SK-N-SH (cell line): ENCODE data around the gene BRI3. TPM values are rescaled to one million over a fixed set of nuclear protein-coding genes. Genes with fewer than 3 reads are reported as not detected.

Experiments
- CTCF ChIA-PET: fragments of 300-600, 350-600 bp; formaldehyde crosslinking; extraction: SDS; loops from one replicate; lab custom pipeline; 2021; lab: Yijun Ruan, JAX
- POLR2A ChIA-PET: fragments of 350-600 bp; sonication (Branson Sonifier 250); formaldehyde crosslinking; extraction: SDS; loops from one replicate; lab custom pipeline; 2020; ENCODE audit warnings: antibody characterized with exemption, inconsistent platforms; lab: Yijun Ruan, JAX
- DNase-seq: peaks from one replicate; pipeline ENCODE4 v3.0.0; 2012
- H2AFZ ChIP-seq: fragments of 200-600 bp; sonication (generic); 2 replicates; pipeline ENCODE4 v1.8.1; 2016; ENCODE audit warnings: antibody characterized with exemption, mild to moderate bottlenecking, low read depth
- H3F3A ChIP-seq: fragments of 200-600 bp; sonication (generic); replicated peaks from 2 replicates; pipeline ENCODE3; 2016; ENCODE audit warnings: antibody characterized with exemption, mild to moderate bottlenecking; ENCODE audit not compliant: insufficient read depth
- H3K27ac ChIP-seq, 2 experiments: fragments of 200-500 bp in 1 of 2; fragments of 200-600 bp in 1 of 2; sonication (Bioruptor generic) in 1 of 2; sonication (generic), shearing (Covaris generic) in 1 of 2; 2 replicates each; pipeline versions ENCODE4 v1.5.1 to v1.6.1; 2014 to 2016; ENCODE audit warnings: low read depth in 2 of 2, inconsistent platforms in 1 of 2, low read length in 1 of 2, mild to moderate bottlenecking in 1 of 2, mixed read lengths in 1 of 2
- H3K27me3 ChIP-seq: fragments of 200-600 bp; sonication (generic), shearing (Covaris generic); 2 replicates; pipeline ENCODE4 v1.6.1; 2016; ENCODE audit warnings: mixed run types; ENCODE audit not compliant: insufficient read depth
- H3K36me3 ChIP-seq, 2 experiments: fragments of 200-500 bp in 1 of 2; fragments of 200-600 bp in 1 of 2; sonication (Bioruptor generic) in 1 of 2; sonication (generic) in 1 of 2; replicated peaks in 1 of 2; 2 replicates each; pipeline versions ENCODE3 to v1.5.1; 2014 to 2016; ENCODE audit warnings: low read length in 1 of 2, mild to moderate bottlenecking in 1 of 2; ENCODE audit not compliant: insufficient read depth in 2 of 2, control insufficient read depth in 1 of 2
- H3K4me1 ChIP-seq, 2 experiments: fragments of 200-500 bp in 1 of 2; fragments of 200-600 bp in 1 of 2; sonication (Bioruptor generic) in 1 of 2; sonication (generic), shearing (Covaris generic) in 1 of 2; 2 replicates each; pipeline versions ENCODE4 v1.5.1 to v1.6.1; 2014 to 2016; ENCODE audit warnings: low read depth in 1 of 2, low read length in 1 of 2, mixed run types in 1 of 2; ENCODE audit not compliant: insufficient read depth in 2 of 2, control insufficient read depth in 1 of 2
- H3K4me2 ChIP-seq: fragments of 200-600 bp; sonication (generic), shearing (Covaris generic); 2 replicates; pipeline ENCODE4 v1.6.1; 2017; ENCODE audit warnings: mixed run types
- H3K4me3 ChIP-seq, 2 experiments: fragments of 200-500 bp in 1 of 2; fragments of 200-600 bp in 1 of 2; sonication (Bioruptor generic) in 1 of 2; sonication (generic), shearing (Covaris generic) in 1 of 2; 2 replicates each; pipeline versions ENCODE4 v1.5.1 to v1.8.1; 2014 to 2016; ENCODE audit warnings: low read depth in 2 of 2, inconsistent platforms in 1 of 2, low read length in 1 of 2, mild to moderate bottlenecking in 1 of 2, mixed read lengths in 1 of 2, moderate library complexity in 1 of 2
- H3K79me2 ChIP-seq: fragments of 200-600 bp; sonication (generic); 2 replicates; pipeline ENCODE4 v1.8.1; 2017; ENCODE audit warnings: mild to moderate bottlenecking; ENCODE audit not compliant: insufficient read depth
- H3K9ac ChIP-seq: fragments of 200-600 bp; sonication (generic); 2 replicates; pipeline ENCODE4 v1.6.1; 2017; ENCODE audit warnings: mixed run types
- H3K9me2 ChIP-seq: fragments of 200-600 bp; sonication (generic); 2 replicates; pipeline ENCODE4 v1.6.1; 2017; ENCODE audit warnings: mixed run types
- H3K9me3 ChIP-seq: fragments of 200-600 bp; sonication (generic); 2 replicates; pipeline ENCODE4 v1.6.1; 2017; ENCODE audit warnings: mixed run types, mild to moderate bottlenecking, moderate library complexity
- H4K20me1 ChIP-seq: fragments of 200-600 bp; sonication (generic); 2 replicates; pipeline ENCODE4 v1.6.1; 2017; ENCODE audit warnings: mild to moderate bottlenecking, mixed run types; ENCODE audit not compliant: insufficient read depth
- CHD2 ChIP-seq: fragments of 150-350 bp; IDR thresholded peaks from 2 replicates; pipeline ENCODE4 v1.6.1; 2018; ENCODE audit warnings: low read length; ENCODE audit not compliant: partially characterized antibody
- ELF1 ChIP-seq: IDR thresholded peaks from 2 replicates; pipeline ENCODE4 v1.4.0; 2012
- EP300 ChIP-seq, 2 experiments: IDR thresholded peaks; 2 replicates each; pipeline versions ENCODE4 v1.4.0 to v1.6.1; 2012; ENCODE audit warnings: borderline replicate concordance in 1 of 2, low read depth in 1 of 2, low read length in 1 of 2
- EZH2phosphoT487 ChIP-seq: fragments of 200-600 bp; sonication (generic); IDR thresholded peaks from 2 replicates; pipeline ENCODE4 v1.6.1; 2017; ENCODE audit warnings: low read depth, mixed run types, mild to moderate bottlenecking, antibody characterized with exemption, moderate library complexity, borderline replicate concordance
- FOSL2 ChIP-seq: IDR thresholded peaks from 2 replicates; pipeline ENCODE4 v1.4.0; 2012; ENCODE audit warnings: low read depth, mild to moderate bottlenecking, moderate library complexity, borderline replicate concordance
- GABPA ChIP-seq: IDR thresholded peaks from 2 replicates; pipeline ENCODE4 v1.4.0; 2012; ENCODE audit warnings: low read depth, mild to moderate bottlenecking
- IRF3 ChIP-seq: fragments of 150-350 bp; IDR thresholded peaks from 2 replicates; pipeline ENCODE4 v1.6.1; 2016; ENCODE audit warnings: mild to moderate bottlenecking, low read depth, low read length
- MAX ChIP-seq: IDR thresholded peaks from 2 replicates; pipeline ENCODE4 v1.4.0; 2012; ENCODE audit warnings: low read depth
- MXI1 ChIP-seq: IDR thresholded peaks from 2 replicates; pipeline ENCODE4 v1.6.1; 2012; ENCODE audit warnings: mild to moderate bottlenecking, low read depth, low read length, improper control_type of control experiment
- NFIC ChIP-seq: IDR thresholded peaks from 2 replicates; pipeline ENCODE4 v1.4.0; 2012; ENCODE audit warnings: borderline replicate concordance
- POLR2AphosphoS5 ChIP-seq: IDR thresholded peaks from 2 replicates; pipeline ENCODE4 v1.6.1; 2012; ENCODE audit warnings: low read depth, low read length
- RCOR1 ChIP-seq: fragments of 150-350 bp; IDR thresholded peaks from 2 replicates; pipeline ENCODE4 v1.6.1; 2017; ENCODE audit warnings: antibody characterized with exemption, low read length
- RFX5 ChIP-seq: IDR thresholded peaks from 2 replicates; pipeline ENCODE4 v1.6.1; 2012; ENCODE audit warnings: mild to moderate bottlenecking, improper control_type of control experiment, low read length
- RXRA ChIP-seq: IDR thresholded peaks from 2 replicates; pipeline ENCODE4 v1.4.0; 2012; ENCODE audit warnings: low read depth, mild to moderate bottlenecking, borderline replicate concordance
- SMC3 ChIP-seq: IDR thresholded peaks from 2 replicates; pipeline ENCODE4 v1.6.1; 2012; ENCODE audit warnings: low read depth, low read length, improper control_type of control experiment
- TAF1 ChIP-seq: IDR thresholded peaks from 2 replicates; pipeline ENCODE4 v1.6.1; 2012; ENCODE audit warnings: low read depth, mild to moderate bottlenecking, low read length, moderate library complexity, borderline replicate concordance
- TCF12 ChIP-seq: IDR thresholded peaks from 2 replicates; pipeline ENCODE4 v1.4.0; 2012
- TEAD4 ChIP-seq: IDR thresholded peaks from 2 replicates; pipeline ENCODE4 v1.4.0; 2012; ENCODE audit warnings: mild to moderate bottlenecking, borderline replicate concordance; ENCODE audit not compliant: insufficient read depth
- USF2 ChIP-seq: fragments of 150-350 bp; IDR thresholded peaks from 2 replicates; pipeline ENCODE4 v1.6.1; 2017; ENCODE audit warnings: antibody characterized with exemption, low read length, low read depth, borderline replicate concordance
- YY1 ChIP-seq: IDR thresholded peaks from 2 replicates; pipeline ENCODE4 v1.4.0; 2012; ENCODE audit warnings: low read depth, mild to moderate bottlenecking
- WGBS: methylation state at CpG from one replicate; pipeline ENCODE4 v1.1.6; 2017; ENCODE audit warnings: low lambda C conversion rate; 5-methylcytosine and 5-hydroxymethylcytosine counted together
- polyA plus RNA-seq, 3 experiments: library from polyadenylated mRNA; depleted of rRNA; stranded (reverse); fragments of >200 nt; gene quantifications; 2 replicates each; pipeline ENCODE4 v1.2.3, GENCODE V29; 2012

BRI3 gene
- polyA plus RNA-seq, 1 of the 3 experiments (the other 2 are of a cell fraction), result 128 TPM

GRCh38 chr7:98251231-98251600 is 30.3 kb upstream of the BRI3 start:
- Histone ChIP-seq H3K4me2 (peak overlapping the region; percentile 98), H3K9me2 (no peaks in the 10 kb centered on the region), H3K9ac (peak overlapping the region; percentile 80), H3K9me3 (no peaks in the 10 kb centered on the region), H3K27me3 (no peaks in the 10 kb centered on the region), H3K4me1 (peaks cover 15 to 19% of the 10 kb centered on the region in 2 experiments; a peak in 2 of 4 replicates), H3F3A (peaks cover 3% of the 10 kb centered on the region), H3K4me3 (peak overlapping the region; percentile 79 to 100), H2AFZ (peak overlapping the region; percentile 95; the same call in 1 of the 2 replicates), H3K27ac (no peak overlapping the region), H3K36me3 (peaks cover 6 to 10% of the 10 kb centered on the region in 2 experiments), H4K20me1 (no peaks in the 10 kb centered on the region), H3K79me2 (peaks cover 71% of the 10 kb centered on the region)
- TF ChIP-seq NFIC, result no peak
- TF ChIP-seq EZH2phosphoT487, result no peak
- no peak for TF ChIP-seq YY1
- TF ChIP-seq POLR2AphosphoS5, result no peak
- TF ChIP-seq MAX, result no peak
- no peak for TF ChIP-seq CHD2
- TF ChIP-seq FOSL2, result no peak
- no peak for TF ChIP-seq MXI1
- no peak for TF ChIP-seq USF2
- no peak for TF ChIP-seq RXRA
- no peak for TF ChIP-seq EP300 (IDR thresholded peaks at IDR 0.05; ENCODE audit: borderline replicate concordance in 1 of 2, low read depth in 1 of 2, low read length in 1 of 2)
- no peak for TF ChIP-seq TEAD4
- no peak for TF ChIP-seq IRF3
- no peak for TF ChIP-seq ELF1
- WGBS, result 76% methylated on average over 9 of the region's 9 CpGs
- POLR2A ChIA-PET, result no interaction called here
- DNase-seq, result no peak
- CTCF ChIA-PET, result interaction anchor here (1.1 kb wide), 1 partner anchor 230 kb away, joined by 4 read pairs; no protein-coding TSS in a partner anchor

- CTCF ChIA-PET, result no interaction called here
- peaks cover 10 to 11% of the 10 kb centered on the region in 2 experiments for H3K36me3 ChIP-seq
- WGBS, result 3% methylated on average over 45 of the region's 69 CpGs
Observed at GRCh38 chr7:98251601-98252424, 29.7 kb upstream of the BRI3 start, which contains the start of gene TECPR1. Gene TECPR1 (minus strand): TSS chr7:98252232. CDS start chr7:98246146, 6,086 bp downstream.

More at GRCh38 chr7:98251601-98252424, 29.7 kb upstream of the BRI3 start, which contains the start of gene TECPR1:
- peak within 1 kb of the TSS; percentile 95 for H2AFZ ChIP-seq
- POLR2A ChIA-PET, result no interaction called here
- peaks cover 15 to 19% of the 10 kb centered on the region in 2 experiments; a peak in 2 of 4 replicates for H3K4me1 ChIP-seq
- peak within 1 kb of the TSS; percentile 80 for H3K9ac ChIP-seq
- no peaks in the 10 kb centered on the region for H3K9me3 ChIP-seq
- H3K4me3 ChIP-seq, result peak within 1 kb of the TSS; percentile 79 to 100
- H3K79me2 ChIP-seq, result peaks cover 72% of the 10 kb centered on the region
- H3K9me2 ChIP-seq, result no peaks in the 10 kb centered on the region
- H3K4me2 ChIP-seq, result peak within 1 kb of the TSS; percentile 98
- H4K20me1 ChIP-seq, result no peaks in the 10 kb centered on the region
- peak; percentile 100 for DNase-seq
- H3F3A ChIP-seq, result peaks cover 3% of the 10 kb centered on the region
- H3K27ac ChIP-seq, result peak within 1 kb of the TSS; percentile 55 to 68; a peak in 2 of 4 replicates
- H3K27me3 ChIP-seq, result no peaks in the 10 kb centered on the region
- peak; percentile 97 for TF ChIP-seq ELF1
- peak; percentile 64 for TF ChIP-seq POLR2AphosphoS5
- TF ChIP-seq GABPA, result peak; percentile 91
- no peak; the same call in 1 of the 2 replicates for TF ChIP-seq NFIC
- TF ChIP-seq SMC3, result no peak
- no peak for TF ChIP-seq RCOR1
- peak; percentile 77; the same call in 1 of the 2 replicates for TF ChIP-seq MXI1
- no peak for TF ChIP-seq TCF12
- 0 out of 2 replicates have a peak, but pooled peaks have one; percentile 13 for TF ChIP-seq TAF1
- peak; percentile 75 for TF ChIP-seq RFX5
- peak; percentile 96; the same call in 1 of the 2 replicates for TF ChIP-seq RXRA
- no peak for TF ChIP-seq EP300 (IDR thresholded peaks at IDR 0.05; ENCODE audit: borderline replicate concordance in 1 of 2, low read depth in 1 of 2, low read length in 1 of 2)
- no peak for TF ChIP-seq MAX
